GM12872 (cell line): ENCODE results near the gene YWHAQ.

Source experiments
- CTCF ChIP-seq: IDR thresholded peaks from 3 replicates; pipeline ENCODE4 v1.5.1; 2011; ENCODE audit warnings: low read depth, mild to moderate bottlenecking, low read length, moderate library complexity; ENCODE audit not compliant: insufficient read depth

YWHAQ gene

GRCh38 chr2:9647884-9648283, 17.1 kb upstream of the YWHAQ start:
- no peak for TF ChIP-seq CTCF

GRCh38 chr2:9646196-9647030, 15.6 kb upstream of the YWHAQ start:
- TF ChIP-seq CTCF = no peak

GRCh38 chr2:9644603-9645002, 13.8 kb upstream of the YWHAQ start:
- no peak for TF ChIP-seq CTCF

- TF ChIP-seq CTCF = no peak
Measured at GRCh38 chr2:9644021-9644420, 13.2 kb upstream of the YWHAQ start.

GRCh38 chr2:9641641-9642040, 10.8 kb upstream of the YWHAQ start:
- TF ChIP-seq CTCF = no peak

- TF ChIP-seq CTCF = no peak
Measured at GRCh38 chr2:9640403-9641104, 9.8 kb upstream of the YWHAQ start.

GRCh38 chr2:9639740-9640343, 9.0 kb upstream of the YWHAQ start:
- no peak for TF ChIP-seq CTCF
